ENCODE data around the gene TPP1.

TPP1 gene

DNA sequence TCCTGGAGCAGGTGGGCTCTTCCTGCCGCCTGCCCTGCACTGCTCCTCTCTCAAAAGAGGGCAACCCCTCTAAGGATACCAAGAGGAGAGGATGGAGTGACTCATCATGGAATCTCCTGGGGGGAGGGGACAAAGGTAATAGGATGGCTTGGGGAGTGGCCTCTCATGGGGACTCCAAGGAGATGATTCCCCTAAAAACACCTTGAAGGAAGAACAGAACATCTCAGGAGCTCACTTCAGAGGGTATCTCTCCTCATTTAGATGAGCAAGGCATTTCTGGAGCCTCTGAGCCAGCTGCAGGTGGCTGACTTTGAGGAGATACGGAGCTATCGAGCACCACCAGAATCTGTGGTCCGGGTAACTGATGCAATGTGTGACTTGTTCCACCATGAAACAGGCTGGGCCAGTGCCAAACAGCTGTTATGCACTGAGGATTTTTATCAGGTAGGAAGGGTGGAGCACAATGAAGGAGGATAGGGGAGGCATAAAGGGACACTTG lies 56.1 kb downstream of the TPP1 start:
- DNase-seq (ENCODE audit: low read depth in 2 of 2): no peak
